Measurements from ENCODE around the gene SMIM10L1.

Gene SMIM10L1

DNA sequence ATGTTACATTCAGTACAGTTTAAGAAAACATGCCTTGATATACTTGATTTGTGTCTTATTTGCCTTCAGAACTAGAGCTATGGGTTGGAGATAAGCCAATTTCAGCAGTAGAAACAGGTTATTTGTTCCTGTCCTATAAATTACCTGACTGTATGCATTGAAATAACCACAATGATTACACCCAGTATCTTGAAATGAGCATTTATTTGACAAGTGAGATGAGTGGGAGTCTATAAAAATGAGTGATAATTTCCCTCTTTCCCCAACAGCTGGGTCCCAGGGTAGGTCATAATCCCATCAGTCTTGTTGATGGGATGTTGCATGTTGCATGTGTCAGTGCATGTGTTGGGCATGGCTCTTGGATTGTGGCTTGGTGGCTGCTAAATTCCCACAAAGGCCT lies 12.0 kb downstream of the SMIM10L1 start:
- DNase-seq (ENCODE audit: low spot score) = no peak
- FAIRE-seq = no peak

GRCh38 chr12:11186837-11187236 lies 15.8 kb downstream of the SMIM10L1 start, which contains the start of gene TAS2R42:
Gene TAS2R42, minus strand, starts transcription at chr12:11186937. Its CDS starts 0 bp downstream, at chr12:11186937.
- DNase-seq (ENCODE audit: low spot score) (no peak), FAIRE-seq (no peak)

DNA sequence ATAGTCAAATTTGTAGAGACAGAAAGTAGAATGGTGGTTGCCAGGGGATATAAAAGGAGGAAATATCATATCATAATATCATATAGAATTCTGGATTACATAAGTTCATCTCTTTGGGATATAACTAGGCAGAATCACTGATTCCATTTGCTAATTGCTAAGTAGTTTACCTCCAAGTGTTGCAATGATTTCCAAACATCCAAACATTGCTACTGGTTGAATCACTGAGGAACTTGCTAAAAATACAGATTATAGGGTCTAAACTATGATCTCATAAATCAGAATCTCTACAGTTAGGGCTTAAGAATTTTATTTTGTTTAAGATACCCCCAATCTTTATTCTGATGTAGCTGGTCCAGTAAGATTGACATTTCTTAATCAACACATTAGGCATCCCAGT lies 31.8 kb downstream of the SMIM10L1 start:
- DNase-seq (ENCODE audit: low spot score) (no peak), FAIRE-seq (no peak)

- DNase-seq (ENCODE audit: low spot score) (no peak), FAIRE-seq (no peak)
Observed at GRCh38 chr12:11204173-11204572, 33.2 kb downstream of the SMIM10L1 start.

DNA sequence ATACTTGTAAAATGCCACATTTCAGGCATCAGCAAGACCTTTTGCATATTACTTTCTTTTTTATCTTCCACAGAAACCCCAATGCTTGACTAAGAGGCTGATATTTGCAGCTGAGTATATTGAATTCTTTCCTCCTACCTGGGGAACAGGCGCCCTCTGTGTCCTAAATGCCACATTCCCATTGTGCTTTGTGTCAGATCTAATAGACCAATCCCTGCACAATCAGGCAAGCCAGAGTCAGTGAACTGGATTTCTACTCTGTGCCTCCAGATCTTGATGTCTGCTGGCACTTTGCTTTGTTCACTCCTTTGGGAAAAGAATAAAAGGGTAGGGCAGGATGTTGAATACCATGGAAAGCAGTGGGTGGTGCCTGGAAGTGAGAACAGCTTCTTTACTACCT lies 38.1 kb downstream of the SMIM10L1 start:
- DNase-seq (ENCODE audit: low spot score) = no peak
- no peak for FAIRE-seq

All from RCC 7860 (cell line).